Mesenchymal stem cell (in vitro differentiated cells and primary cell): ENCODE measurements around the gene CNNM2.
A peak's percentile ranks its signal among the peaks of the same experiment; 100 is the strongest.

Experiments used
- DNase-seq: peaks from one replicate; pipeline ENCODE4 v3.0.0-alpha.2; 2013
- H2AFZ ChIP-seq: one replicate; pipeline ENCODE4 v1.6.1; 2013; ENCODE audit warnings: low read depth, mild to moderate bottlenecking, control low read depth, inconsistent platforms, low read length, moderate library complexity
- H2AK5ac ChIP-seq: 2 replicates; pipeline ENCODE4 v1.6.1; 2013; ENCODE audit warnings: low read length, moderate library complexity, mild to moderate bottlenecking, inconsistent platforms; ENCODE audit not compliant: severe bottlenecking
- H2BK120ac ChIP-seq: one replicate; pipeline ENCODE4 v1.6.1; 2013; ENCODE audit warnings: low read depth, mild to moderate bottlenecking, inconsistent platforms, low read length, moderate library complexity
- H2BK12ac ChIP-seq, 2 experiments: one replicate each; pipeline ENCODE4 v1.6.1; 2013; ENCODE audit warnings: inconsistent platforms in 2 of 2, low read length in 2 of 2, mild to moderate bottlenecking in 2 of 2, moderate library complexity in 2 of 2, control low read depth in 1 of 2
- H2BK15ac ChIP-seq: one replicate; pipeline ENCODE4 v1.6.1; 2013; ENCODE audit warnings: mild to moderate bottlenecking, low read depth, inconsistent platforms; ENCODE audit not compliant: poor library complexity, severe bottlenecking
- H2BK5ac ChIP-seq: 2 replicates; pipeline ENCODE4 v1.6.1; 2013; ENCODE audit warnings: low read depth, mild to moderate bottlenecking, low read length, control low read depth, inconsistent platforms; ENCODE audit not compliant: poor library complexity, severe bottlenecking
- H3K14ac ChIP-seq, 2 experiments: one replicate each; pipeline ENCODE4 v1.6.1; 2013; ENCODE audit warnings: inconsistent platforms in 2 of 2, low read length in 2 of 2, control low read depth in 1 of 2, mild to moderate bottlenecking in 1 of 2, moderate library complexity in 1 of 2
- H3K18ac ChIP-seq, 2 experiments: one replicate each; pipeline ENCODE4 v1.6.1; 2013; ENCODE audit warnings: inconsistent platforms in 2 of 2, low read length in 2 of 2, control low read depth in 1 of 2, low read depth in 1 of 2, mild to moderate bottlenecking in 1 of 2
- H3K23ac ChIP-seq, 2 experiments: one replicate each; pipeline ENCODE4 v1.6.1; 2013; ENCODE audit warnings: inconsistent platforms in 2 of 2, low read length in 2 of 2, mild to moderate bottlenecking in 2 of 2, moderate library complexity in 2 of 2, control low read depth in 1 of 2
- H3K27ac ChIP-seq: 2 replicates; pipeline ENCODE4 v1.5.1; 2013; ENCODE audit warnings: mild to moderate bottlenecking, moderate library complexity, low read length, control low read depth, inconsistent platforms; ENCODE audit not compliant: poor library complexity, severe bottlenecking
- H3K27me3 ChIP-seq, 2 experiments: 2 replicates each; pipeline versions ENCODE4 v1.6.1 to v1.7.0; 2013; ENCODE audit warnings: low read length in 2 of 2, mild to moderate bottlenecking in 2 of 2, moderate library complexity in 2 of 2, control low read depth in 1 of 2, inconsistent platforms in 1 of 2; ENCODE audit not compliant: control insufficient read depth in 1 of 2, insufficient read depth in 1 of 2
- H3K36me3 ChIP-seq, 2 experiments: 2 replicates each; pipeline versions ENCODE4 v1.6.1 to v1.7.0; 2013; ENCODE audit warnings: low read length in 2 of 2, control low read depth in 1 of 2, inconsistent platforms in 1 of 2, low read depth in 1 of 2, mild to moderate bottlenecking in 1 of 2; ENCODE audit not compliant: insufficient read depth in 2 of 2, control insufficient read depth in 1 of 2
- H3K4ac ChIP-seq, 2 experiments: one replicate each; pipeline ENCODE4 v1.6.1; 2013; ENCODE audit warnings: inconsistent platforms in 2 of 2, low read length in 2 of 2, mild to moderate bottlenecking in 2 of 2, moderate library complexity in 2 of 2, control low read depth in 1 of 2, low read depth in 1 of 2
- H3K4me1 ChIP-seq: 2 replicates; pipeline ENCODE4 v1.6.1; 2013; ENCODE audit warnings: low read depth, low read length, control low read depth; ENCODE audit not compliant: control insufficient read depth, insufficient read depth
- H3K4me2 ChIP-seq: 2 replicates; pipeline ENCODE4 v1.6.1; 2013; ENCODE audit warnings: low read length, mild to moderate bottlenecking, inconsistent platforms; ENCODE audit not compliant: poor library complexity, severe bottlenecking
- H3K4me3 ChIP-seq, 2 experiments: 2 replicates each; pipeline versions ENCODE4 v1.5.1 to v1.7.0; 2013; ENCODE audit warnings: low read length in 2 of 2, mild to moderate bottlenecking in 2 of 2, control low read depth in 1 of 2, low read depth in 1 of 2; ENCODE audit not compliant: insufficient read depth in 1 of 2
- H3K79me1 ChIP-seq: replicated peaks from 2 replicates; pipeline ENCODE4 v1.6.1; 2013; ENCODE audit warnings: mild to moderate bottlenecking, control low read depth, low read length, inconsistent platforms; ENCODE audit not compliant: poor library complexity, severe bottlenecking
- H3K9ac ChIP-seq: 2 replicates; pipeline ENCODE4 v1.7.0; 2013; ENCODE audit warnings: mild to moderate bottlenecking, low read length, moderate library complexity
- H3K9me3 ChIP-seq: 2 replicates; pipeline ENCODE4 v1.7.0; 2013; ENCODE audit warnings: mild to moderate bottlenecking, low read length; ENCODE audit not compliant: control insufficient read depth
- H4K8ac ChIP-seq: one replicate; pipeline ENCODE4 v1.6.1; 2013; ENCODE audit warnings: inconsistent platforms, mild to moderate bottlenecking, low read length, moderate library complexity
- H4K91ac ChIP-seq: one replicate; pipeline ENCODE4 v1.6.1; 2013; ENCODE audit warnings: mild to moderate bottlenecking, low read length, inconsistent platforms
- WGBS: methylation state at CpG from one replicate; pipeline ENCODE4 v1.1.7; 2013; ENCODE audit warnings: mixed read lengths; 5-methylcytosine and 5-hydroxymethylcytosine counted together

Gene CNNM2

DNA sequence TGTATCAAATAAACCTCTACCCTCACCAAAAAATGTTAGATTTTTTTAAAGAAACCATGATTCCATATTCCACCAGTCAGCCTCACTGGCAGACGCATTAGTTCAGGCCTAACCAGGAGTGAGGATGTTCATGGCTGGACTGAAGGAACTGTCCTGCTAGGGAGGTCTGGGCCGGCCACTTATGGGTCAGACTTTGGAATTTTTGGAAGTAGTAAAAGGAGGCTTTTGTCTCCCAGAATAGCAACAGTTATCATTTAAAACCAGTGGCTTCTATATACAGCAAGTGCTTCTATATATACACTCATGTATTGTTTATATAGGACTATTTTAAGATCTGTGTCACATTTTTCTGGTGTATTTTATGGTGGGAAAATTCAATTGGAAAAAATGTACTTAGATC is 120.5 kb downstream of the CNNM2 start:
- peaks cover 2% of the 10 kb centered on the region for H3K4me1 ChIP-seq
- no peak overlapping the region for H3K18ac ChIP-seq
- H4K8ac ChIP-seq: no peak overlapping the region
- H3K36me3 ChIP-seq: no peaks in the 10 kb centered on the region
- no peak overlapping the region for H2BK12ac ChIP-seq
- DNase-seq: peak; percentile 85
- H3K27me3 ChIP-seq: no peaks in the 10 kb centered on the region
- no peak overlapping the region for H3K4ac ChIP-seq
- H3K9ac ChIP-seq: no peak overlapping the region
- H3K4me3 ChIP-seq: no peak overlapping the region
- no peak overlapping the region for H3K4me2 ChIP-seq
- H2BK120ac ChIP-seq: no peak overlapping the region
- H3K23ac ChIP-seq: no peak overlapping the region
- H2BK15ac ChIP-seq: no peak overlapping the region
- H2BK5ac ChIP-seq: no peak overlapping the region
- whole genome bisulfite sequencing: no CpG with 5 or more reads among the region's 2 CpGs
- no peak overlapping the region for H4K91ac ChIP-seq
- no peaks in the 10 kb centered on the region for H3K9me3 ChIP-seq
- H2AFZ ChIP-seq: no peak overlapping the region
- no peaks in the 10 kb centered on the region for H3K79me1 ChIP-seq
- no peak overlapping the region for H3K14ac ChIP-seq
- no peak overlapping the region for H2AK5ac ChIP-seq
- no peak overlapping the region for H3K27ac ChIP-seq

- H3K4me2 ChIP-seq: no peak overlapping the region
- no peak overlapping the region for H3K27ac ChIP-seq
- no peak overlapping the region for H3K9ac ChIP-seq
- no peak overlapping the region for H2AFZ ChIP-seq
- H3K27me3 ChIP-seq: no peaks in the 10 kb centered on the region
- DNase-seq: peak; percentile 90
- no peak overlapping the region for H2BK12ac ChIP-seq
- H3K4me3 ChIP-seq: no peak overlapping the region
- H3K4ac ChIP-seq: no peak overlapping the region
- H3K79me1 ChIP-seq: no peaks in the 10 kb centered on the region
- no peak overlapping the region for H2BK15ac ChIP-seq
- H3K14ac ChIP-seq: peak overlapping the region in 1 of 2 experiments; percentile 4
- no peak overlapping the region for H2BK5ac ChIP-seq
- 55% methylated on average over 4 of the region's 4 CpGs for WGBS
- H4K91ac ChIP-seq: no peak overlapping the region
- no peaks in the 10 kb centered on the region for H3K9me3 ChIP-seq
- H4K8ac ChIP-seq: no peak overlapping the region
- H3K4me1 ChIP-seq: peaks cover 2% of the 10 kb centered on the region
- H3K23ac ChIP-seq: no peak overlapping the region
- H2AK5ac ChIP-seq: no peak overlapping the region
- H3K18ac ChIP-seq: no peak overlapping the region
- no peaks in the 10 kb centered on the region for H3K36me3 ChIP-seq
- no peak overlapping the region for H2BK120ac ChIP-seq
Observed at GRCh38 chr10:103040418-103040817, 122.3 kb downstream of the CNNM2 start.

- WGBS: 95% methylated on average over 6 of the region's 6 CpGs
- H2BK120ac ChIP-seq: no peak overlapping the region
- H3K79me1 ChIP-seq: no peaks in the 10 kb centered on the region
- H3K23ac ChIP-seq: no peak overlapping the region
- no peak overlapping the region for H2AK5ac ChIP-seq
- H3K18ac ChIP-seq: no peak overlapping the region
- H3K36me3 ChIP-seq: no peaks in the 10 kb centered on the region
- no peaks in the 10 kb centered on the region for H3K27me3 ChIP-seq
- H3K4ac ChIP-seq: no peak overlapping the region
- H3K9ac ChIP-seq: no peak overlapping the region
- no peak overlapping the region for H3K4me3 ChIP-seq
- peaks cover 2% of the 10 kb centered on the region for H3K4me1 ChIP-seq
- no peak overlapping the region for H3K27ac ChIP-seq
- H3K14ac ChIP-seq: no peak overlapping the region
- no peak overlapping the region for H2BK5ac ChIP-seq
- H3K4me2 ChIP-seq: no peak overlapping the region
- H2BK15ac ChIP-seq: no peak overlapping the region
- H2BK12ac ChIP-seq: no peak overlapping the region
- H4K8ac ChIP-seq: no peak overlapping the region
- H4K91ac ChIP-seq: no peak overlapping the region
- H2AFZ ChIP-seq: no peak overlapping the region
- H3K9me3 ChIP-seq: no peaks in the 10 kb centered on the region
- no peak for DNase-seq
Observed at GRCh38 chr10:103041391-103041790, 123.3 kb downstream of the CNNM2 start.

GRCh38 chr10:103042129-103042528 is 124.0 kb downstream of the CNNM2 start:
- Histone ChIP-seq H2AK5ac (no peak overlapping the region), H3K27me3 (no peaks in the 10 kb centered on the region), H3K23ac (no peak overlapping the region), H3K4me1 (peaks cover 2% of the 10 kb centered on the region), H2AFZ (no peak overlapping the region), H3K9ac (no peak overlapping the region), H3K18ac (no peak overlapping the region), H3K27ac (no peak overlapping the region), H2BK15ac (no peak overlapping the region), H3K4me2 (no peak overlapping the region), H4K8ac (no peak overlapping the region), H3K14ac (no peak overlapping the region), H2BK5ac (no peak overlapping the region), H3K4me3 (no peak overlapping the region), H4K91ac (no peak overlapping the region), H2BK12ac (no peak overlapping the region), H2BK120ac (no peak overlapping the region), H3K36me3 (no peaks in the 10 kb centered on the region), H3K79me1 (no peaks in the 10 kb centered on the region), H3K4ac (no peak overlapping the region), H3K9me3 (no peaks in the 10 kb centered on the region)
- no peak for DNase-seq
- WGBS: 64% methylated on average over 5 of the region's 5 CpGs
